GM18517 (cell line): ENCODE data around the gene RPL10.
"Not testable (repeated sequence)": the region's sequence is repeated elsewhere in the genome, so short reads cannot be mapped to it uniquely, and the experiment has no call there.

Experiments
- ATAC-seq: cut with Tn5 transposase; IDR thresholded peaks from one replicate; pipeline ENCODE4 v1.9.1; 2021; ENCODE audit warnings: mild to moderate bottlenecking, moderate library complexity; ENCODE audit not compliant: unreplicated experiment

The RPL10 gene

DNA sequence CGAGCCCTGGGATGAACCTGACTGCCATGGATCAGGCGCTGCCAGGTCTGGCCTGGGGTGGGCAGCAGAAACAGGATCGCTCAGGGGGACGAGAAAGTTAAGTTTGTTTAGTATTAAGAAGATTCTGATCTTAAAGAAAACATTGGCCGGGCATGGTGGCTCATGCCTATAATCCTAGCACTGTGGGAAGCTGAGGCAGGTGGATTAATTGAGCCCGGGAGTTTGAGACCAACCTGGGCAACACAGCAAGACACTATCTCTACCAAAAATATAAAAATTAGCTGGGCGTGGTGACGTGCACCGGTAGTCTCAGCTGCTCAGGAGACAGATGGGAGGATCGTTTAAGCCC lies 23.0 kb upstream of the RPL10 start:
- ATAC-seq, result no peak

DNA sequence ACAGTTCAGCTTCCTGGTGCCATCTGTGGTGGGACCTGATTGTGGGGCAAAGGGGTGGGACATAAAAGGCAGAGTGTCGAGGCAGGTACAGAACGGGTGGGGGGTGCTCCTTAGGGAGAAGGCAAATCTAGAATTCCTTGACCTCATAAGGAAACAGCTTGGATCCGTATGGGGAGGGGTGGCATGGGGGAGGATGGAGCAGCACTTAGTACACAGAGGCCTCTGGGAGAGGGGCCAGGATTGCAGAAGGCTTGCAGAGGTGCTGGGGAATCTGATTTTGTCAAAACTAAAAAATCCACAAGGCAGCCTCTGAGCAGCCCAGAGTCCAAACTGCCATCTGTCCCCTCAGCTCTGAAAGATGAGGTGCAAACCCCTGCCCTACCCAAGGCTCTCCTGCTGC lies 21.4 kb upstream of the RPL10 start:
- ATAC-seq, result no peak

DNA sequence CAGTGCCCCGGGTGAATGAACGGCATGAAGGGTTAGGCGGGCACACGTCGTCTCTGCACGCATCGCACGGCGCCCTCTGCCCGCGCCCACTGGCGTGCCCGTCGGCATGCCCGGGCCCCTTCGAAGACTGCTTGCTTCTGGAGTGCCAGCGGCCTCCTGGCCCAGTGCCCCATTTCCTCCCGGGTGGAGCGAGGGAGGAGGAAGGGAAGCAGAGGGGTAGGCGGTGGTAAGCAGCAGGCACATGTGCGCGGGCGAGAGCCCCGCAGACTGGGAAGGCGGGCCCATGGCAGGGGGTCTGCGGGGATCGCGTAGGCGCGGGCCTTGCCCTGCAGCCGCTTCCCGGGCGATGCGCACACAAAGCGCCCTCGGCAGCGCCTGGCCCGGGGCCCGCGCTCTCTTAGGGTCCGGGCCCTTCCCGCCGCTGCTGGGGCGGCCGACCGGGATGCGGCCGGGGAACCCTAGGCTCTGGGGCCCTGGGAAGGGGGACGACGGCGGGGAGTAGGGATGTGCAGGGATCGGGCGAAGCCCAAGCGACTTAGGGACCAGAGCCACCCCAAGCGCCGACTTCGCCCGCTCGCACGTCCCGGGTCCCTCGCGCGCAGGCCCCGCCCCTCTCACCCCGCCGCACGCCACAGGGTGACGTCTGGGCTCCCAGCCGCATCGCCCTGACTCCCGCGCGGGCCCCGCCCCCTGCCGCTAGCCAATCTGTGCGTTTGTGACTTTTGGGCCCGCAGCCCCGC lies 19.9 kb upstream of the RPL10 start:
- ATAC-seq, result no peak

DNA sequence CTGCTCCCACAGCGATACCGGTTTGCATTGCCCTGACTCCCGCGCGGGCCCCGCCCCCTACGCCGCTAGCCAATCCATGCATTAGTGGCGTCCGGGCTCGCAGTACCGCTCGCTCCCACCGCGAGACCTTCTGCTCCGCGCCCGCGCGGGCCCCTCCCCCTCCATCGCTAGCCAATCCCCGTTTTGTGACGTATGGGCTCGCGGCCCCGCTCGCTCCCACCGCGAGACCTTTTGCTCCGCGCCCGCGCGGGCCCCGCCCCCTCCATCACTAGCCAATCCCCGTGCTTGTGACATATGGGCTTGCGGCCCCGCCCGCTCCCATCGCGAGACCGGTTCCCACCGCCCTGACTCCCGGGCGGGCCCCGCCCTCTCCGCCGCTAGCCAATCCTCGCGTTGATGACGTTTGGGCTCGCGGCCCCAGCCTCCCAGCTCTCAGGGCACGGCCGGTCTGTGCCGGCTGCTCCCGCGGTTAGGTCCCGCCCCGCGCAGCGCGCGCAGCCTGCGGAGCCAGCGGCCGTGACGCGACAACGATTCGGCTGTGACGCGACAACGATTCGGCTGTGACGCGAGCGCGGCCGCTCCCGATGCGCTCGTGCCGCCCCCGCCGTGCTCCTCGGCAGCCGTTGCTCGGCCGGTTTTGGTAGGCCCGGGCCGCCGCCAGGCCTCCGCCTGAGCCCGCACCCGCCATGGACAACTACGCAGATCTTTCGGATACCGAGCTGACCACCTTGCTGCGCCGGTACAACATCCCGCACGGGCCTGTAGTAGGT lies 19.2 kb upstream of the RPL10 start, which contains the start of gene EMD:
TSS of gene EMD (plus strand) at position 497 of the 770 bp plus-strand sequence. CDS start at position 687, 190 bp downstream.
- ATAC-seq, result peak; percentile 84

DNA sequence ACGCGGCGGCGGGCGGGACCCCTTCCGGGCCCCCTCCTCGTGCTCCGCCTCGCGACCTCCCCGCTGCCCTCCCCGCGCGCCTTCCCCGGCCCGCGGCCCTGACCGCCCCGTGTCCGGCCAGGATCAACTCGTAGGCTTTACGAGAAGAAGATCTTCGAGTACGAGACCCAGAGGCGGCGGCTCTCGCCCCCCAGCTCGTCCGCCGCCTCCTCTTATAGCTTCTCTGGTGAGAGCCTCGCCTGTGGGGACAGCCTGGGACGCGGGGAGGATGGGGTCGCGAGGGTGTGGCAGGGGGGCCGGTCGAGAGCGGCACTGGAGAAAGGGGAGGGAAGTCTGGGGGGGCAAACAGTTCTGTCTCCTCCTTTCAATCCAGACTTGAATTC lies 18.6 kb upstream of the RPL10 start:
- ATAC-seq, result no peak

DNA sequence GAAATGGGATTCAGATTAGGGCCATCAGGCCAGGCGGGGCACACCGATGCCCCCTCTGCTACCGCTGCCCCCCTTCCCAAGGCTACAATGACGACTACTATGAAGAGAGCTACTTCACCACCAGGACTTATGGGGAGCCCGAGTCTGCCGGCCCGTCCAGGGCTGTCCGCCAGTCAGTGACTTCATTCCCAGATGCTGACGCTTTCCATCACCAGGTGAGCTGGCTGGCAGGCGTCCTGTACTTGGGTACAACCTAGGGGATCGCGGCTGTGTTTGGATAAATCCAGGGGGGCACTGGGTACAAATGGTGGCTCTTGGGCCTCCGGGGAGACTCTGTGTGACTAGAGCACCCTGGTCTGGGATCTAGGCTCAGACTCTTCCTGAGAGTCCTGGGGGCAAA lies 18.0 kb upstream of the RPL10 start:
- no peak for ATAC-seq

DNA sequence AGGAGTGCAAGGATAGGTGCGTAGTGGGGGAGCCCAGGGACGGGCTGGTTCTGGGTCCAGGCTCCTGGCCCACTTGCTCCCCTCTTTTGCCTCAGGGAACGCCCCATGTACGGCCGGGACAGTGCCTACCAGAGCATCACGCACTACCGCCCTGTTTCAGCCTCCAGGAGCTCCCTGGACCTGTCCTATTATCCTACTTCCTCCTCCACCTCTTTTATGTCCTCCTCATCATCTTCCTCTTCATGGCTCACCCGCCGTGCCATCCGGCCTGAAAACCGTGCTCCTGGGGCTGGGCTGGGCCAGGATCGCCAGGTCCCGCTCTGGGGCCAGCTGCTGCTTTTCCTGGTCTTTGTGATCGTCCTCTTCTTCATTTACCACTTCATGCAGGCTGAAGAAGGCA lies 17.4 kb upstream of the RPL10 start:
- no peak for ATAC-seq

DNA sequence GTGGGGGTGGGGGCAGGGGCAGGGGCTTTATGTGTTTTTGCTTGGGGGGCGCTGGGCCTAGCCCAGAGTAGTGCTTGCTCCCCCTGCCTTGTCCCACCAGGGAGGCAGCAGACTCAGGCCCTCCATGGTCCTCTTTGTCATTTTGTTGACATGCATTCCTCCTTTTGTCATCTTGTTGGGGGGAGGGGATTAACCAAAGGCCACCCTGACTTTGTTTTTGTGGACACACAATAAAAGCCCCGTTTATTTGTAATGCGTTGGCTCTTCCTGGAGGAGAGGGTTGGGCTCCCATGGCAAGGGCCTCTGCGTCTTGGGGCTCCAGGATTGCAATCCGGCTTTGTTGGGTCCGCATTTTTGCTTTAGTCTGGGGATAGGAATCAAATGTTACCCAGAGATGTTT lies 16.9 kb upstream of the RPL10 start:
- no peak for ATAC-seq

DNA sequence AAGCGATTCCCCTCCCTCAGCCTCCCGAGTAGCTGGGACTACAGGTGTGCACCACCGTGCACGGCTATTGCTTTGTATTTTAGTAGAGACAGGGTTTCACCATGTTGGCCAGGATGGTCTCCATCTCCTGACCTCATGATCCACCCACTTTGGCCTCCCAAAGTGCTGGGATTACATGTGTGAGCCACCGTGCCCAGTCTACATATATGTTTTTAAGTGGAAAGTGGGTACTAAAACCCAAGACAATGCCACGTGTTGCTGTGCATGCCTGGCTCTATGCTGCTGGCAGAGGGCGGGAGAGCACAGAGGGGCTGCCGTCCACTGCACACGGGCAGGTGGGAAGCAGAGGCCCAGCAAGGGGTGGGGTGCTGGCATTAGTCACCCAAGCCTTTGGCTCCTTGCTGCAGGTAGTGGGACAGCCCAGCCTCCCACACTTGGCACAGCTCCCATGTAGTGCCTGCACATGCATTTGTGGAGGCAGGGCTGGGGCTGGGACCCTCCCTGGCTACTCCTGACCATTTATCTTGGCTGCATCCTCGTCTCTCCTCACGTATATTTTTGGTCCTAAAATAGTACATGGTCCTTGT lies 15.6 kb upstream of the RPL10 start:
- ATAC-seq, result no peak

DNA sequence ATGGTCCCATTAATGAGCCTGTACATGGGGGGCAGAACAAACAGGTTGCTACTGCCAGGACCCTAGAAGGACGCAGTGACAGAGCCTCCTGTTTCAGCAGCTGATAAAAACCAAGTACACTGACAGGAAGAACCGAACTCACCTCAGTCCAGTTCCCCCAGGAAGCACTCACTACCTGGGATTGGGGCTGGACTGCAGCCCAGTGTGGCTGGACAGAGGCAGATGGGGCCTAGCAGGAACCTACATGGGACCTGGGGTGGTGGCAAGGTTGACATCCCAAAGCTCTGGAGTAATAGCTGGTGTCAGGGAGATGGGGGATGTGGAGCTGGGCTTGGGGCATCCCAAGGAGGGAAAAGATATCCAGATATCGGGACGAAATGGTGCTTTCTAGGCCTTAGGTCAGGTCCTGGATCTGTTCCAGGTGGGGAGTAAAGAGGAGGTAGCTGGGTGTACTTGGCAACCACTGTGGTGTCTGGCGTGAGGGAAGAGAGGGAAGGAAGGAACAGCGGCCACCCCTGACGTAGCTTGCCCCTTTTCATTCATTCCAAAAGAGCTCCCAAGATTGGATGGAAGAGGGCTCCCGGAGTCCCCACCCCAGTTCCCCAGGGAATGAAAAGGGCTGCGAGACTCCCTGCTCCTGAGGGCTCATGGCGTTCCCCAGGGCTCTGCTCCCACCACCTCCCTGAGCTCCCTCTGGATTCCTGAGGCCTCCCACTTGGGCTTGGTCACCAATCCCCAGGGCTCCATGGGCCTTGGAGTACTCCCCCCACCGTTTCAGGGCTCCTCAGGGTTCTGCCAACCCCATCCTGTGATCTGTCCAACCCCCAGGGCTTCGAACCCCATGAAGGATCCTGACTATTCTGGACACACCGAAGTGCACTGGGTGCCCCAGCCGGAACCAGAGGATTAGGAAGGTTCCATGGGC lies 14.6 kb upstream of the RPL10 start:
- no peak for ATAC-seq

DNA sequence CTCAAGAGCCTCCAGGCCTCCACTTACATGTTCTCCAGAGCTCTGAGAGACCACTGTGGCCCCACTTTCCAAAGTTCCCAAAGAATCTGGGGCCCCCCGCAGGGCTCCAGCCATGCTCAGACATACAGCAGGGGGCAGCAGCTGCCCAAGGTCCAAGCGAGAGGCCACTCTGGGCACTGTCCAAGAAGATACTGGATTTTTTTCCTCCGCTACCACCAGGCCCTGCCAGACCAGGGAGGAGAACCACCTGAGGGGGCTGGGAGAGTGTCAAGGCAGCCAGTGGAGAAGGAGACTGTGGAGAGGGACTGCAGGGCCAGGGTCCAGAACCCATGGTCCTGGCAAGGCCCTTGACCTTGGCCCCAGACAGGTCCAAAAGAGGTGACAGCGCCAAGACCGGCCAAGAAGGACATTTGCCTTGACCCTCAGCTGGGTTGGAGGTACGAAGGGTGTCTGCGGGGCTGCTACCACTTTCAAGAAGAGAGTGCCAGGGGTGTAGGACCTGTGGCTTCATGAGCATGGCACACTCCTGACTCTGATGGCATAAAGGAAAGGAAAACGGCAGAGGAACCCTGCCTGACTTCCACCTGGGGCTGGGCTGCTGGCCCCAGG lies 13.8 kb upstream of the RPL10 start:
- no peak for ATAC-seq

DNA sequence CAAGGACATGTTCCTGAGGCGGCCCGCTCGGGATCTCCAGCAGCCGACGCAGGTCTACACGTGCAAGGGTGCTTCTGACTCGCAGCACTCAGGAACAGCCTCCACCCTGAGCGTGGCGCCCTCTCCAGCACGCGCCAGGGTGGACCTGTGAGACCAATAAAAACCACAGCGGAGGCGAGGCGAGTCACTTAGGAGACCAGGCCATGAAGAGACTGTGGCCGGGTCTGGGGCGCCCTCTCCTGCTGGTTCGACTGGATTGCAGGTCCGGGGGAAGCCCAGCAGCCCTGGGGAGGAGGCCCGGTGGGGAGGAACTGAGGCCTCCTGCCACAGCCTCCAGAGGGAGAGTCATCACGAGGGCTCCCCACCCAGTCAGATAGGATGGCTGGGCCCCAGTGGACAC lies 10.1 kb upstream of the RPL10 start:
- not testable (repeated sequence) for ATAC-seq

DNA sequence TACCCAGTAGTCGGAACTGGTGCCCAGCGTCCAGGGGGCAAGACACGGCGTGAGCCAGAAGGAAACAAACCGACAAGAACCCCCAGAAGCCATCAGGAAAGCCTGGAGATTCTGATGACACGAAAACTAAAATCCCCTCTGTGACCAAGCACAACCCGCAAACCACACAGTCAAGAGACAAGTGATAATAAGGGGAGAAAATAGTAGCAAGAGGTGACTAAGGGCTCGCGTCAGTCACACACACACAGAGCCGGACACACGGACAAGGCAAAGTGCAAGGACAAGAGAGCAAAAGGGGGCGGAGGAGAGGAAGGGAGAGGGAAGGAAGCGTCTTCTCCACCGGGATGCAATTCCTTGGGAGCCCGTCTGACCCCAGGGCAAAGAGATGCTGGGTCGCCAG lies 9.5 kb upstream of the RPL10 start:
- not testable (repeated sequence) for ATAC-seq

DNA sequence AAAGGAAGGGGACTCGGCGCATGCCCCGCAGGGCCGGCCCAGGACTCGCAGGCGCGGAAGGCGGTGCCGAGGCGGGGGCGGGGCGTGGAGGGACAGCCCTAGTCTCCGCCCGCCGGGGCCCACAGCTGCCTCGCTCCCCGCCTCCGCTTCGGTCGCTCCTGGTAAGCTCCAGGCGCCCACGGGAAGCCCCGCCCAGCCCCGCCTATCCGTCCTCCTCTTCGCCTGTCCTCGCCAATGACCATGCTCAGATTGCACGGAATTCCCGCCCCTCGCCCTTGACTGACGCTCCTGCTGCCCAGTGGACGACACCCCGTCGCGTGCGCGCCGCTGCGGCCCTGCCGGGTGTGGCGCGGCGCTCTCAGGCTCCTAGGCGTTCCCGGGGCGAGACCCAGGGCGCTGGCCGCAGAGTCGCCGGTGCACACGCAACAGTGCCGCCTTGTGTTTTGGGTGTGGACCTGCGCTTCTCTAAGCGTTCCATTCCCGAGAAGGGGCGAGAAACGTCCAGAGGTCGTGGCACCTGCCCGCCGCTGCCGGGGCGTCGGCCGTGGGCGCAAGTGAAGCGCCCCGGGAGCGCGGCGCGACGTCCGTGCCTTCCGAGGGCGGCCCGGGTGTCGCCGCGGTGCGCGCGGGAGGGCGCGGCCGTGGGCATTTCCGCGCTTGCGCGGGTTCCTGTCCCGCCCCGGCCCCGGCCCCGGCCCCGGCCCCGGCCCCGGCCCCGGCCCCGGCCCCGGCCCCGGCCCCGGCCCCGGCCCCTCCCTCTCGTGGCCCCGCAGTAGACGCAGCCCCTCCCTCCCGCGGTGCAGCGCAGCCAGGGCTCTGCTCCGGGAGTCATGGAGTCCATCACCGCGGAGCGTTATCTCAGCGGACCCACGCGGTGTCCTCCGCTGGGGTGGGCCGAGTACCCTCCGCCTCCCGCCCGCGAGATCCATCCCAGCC lies 8.1 kb upstream of the RPL10 start:
- peak; percentile 64 for ATAC-seq

DNA sequence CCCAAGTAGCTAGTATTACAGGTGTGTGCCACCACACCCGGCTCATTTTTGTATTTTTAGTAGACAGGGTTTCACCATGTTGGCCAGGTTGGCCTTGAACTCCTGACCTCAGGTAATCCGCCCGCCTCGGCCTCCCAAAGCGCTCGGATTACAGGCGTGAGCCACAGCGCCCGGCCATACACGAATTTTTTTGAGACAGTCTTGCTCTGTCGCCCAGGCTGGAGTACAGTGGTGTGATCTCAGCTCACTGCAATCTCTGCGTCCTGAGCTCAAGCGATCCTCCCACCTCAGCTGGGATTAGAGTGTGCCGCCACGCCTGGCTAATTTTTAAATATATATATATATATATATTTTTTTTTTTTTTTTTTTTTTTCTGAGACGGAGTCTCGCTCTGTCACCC lies 1.8 kb upstream of the RPL10 start:
- ATAC-seq, result not testable (repeated sequence)

DNA sequence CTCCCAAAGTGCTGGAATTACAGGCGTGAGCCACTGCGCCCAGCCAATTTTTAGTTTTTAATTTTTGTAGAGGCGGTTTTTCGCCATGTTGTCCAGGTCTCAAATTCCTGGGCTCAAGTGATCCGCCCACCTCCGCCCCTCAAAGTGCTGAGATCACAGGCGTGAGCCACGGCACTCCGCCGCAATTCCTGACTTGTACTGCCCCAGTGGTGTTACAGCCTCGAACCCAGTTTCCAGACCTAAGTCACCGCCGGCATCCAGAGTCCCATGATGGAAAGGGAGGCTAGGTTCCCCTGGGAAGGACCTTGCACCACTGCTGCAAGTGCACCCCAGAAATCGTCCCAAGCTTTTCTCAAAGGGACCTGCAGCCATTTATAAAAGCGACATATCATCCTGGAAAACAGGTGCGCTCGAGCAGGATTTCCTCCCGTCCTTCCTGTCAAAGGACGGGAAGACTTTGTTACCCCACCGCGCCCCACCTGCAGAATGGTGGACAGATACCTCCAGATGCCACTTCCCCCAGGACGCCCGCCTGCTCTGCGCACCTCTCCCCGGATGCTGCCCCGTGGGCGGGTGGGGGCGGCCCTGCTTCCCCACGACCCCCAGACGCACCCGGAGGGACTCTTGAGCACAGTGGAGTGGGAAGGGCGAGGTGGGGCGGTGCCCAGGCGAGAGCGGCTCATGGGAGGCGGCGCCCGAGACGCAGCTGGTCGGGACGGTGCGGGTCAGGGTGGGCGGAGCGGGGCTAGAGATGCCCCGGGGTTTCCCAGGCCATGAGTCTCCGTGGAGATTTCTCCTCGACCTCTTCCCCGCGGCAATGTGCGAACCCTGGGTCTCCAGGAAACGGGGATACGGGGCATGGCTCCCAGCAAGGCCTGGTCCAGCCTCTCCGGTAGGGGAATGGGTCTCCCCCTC lies 947 bp upstream of the RPL10 start:
- ATAC-seq, result peak; percentile 33

DNA sequence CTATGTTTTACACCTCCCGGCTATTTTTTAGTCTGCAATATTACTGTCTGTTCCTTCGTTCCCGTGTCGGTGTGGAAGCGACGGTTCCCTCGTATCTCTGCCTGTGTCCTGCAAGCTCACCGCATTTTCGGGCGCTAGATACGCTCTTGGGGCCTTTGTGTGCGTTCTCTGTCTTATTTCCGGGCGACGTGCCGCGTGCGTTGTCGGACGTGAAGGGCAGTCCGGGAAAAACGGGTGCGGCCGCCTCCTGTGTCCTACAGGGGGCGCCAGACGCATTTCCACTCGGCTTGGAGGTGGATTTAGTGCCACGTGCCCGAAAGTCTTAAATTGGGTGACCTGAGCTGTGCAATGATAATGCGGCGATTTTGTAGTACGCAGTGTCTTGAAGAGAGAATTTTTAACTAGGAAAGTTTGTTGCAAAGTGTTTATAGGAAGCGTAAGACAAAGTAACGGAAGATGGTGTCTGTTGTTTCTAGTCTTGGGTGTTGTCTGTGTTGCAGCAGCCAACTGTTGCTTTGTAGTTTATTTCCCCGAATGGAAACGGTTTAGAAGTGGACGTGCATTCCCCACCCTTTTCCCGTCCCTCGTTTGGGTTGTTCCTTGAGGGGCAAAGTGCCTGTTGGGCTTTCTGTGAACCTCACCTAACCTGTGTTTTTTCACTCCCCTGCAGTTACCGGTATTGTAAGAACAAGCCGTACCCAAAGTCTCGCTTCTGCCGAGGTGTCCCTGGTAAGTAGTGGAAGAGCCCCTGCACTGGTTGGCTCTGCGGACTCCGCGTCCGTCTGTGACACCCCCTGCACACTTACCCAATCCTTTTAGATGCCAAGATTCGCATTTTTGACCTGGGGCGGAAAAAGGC lies 720 bp downstream of the RPL10 start:
- peak; percentile 24 for ATAC-seq
